Stimulated activated CD4-positive, alpha-beta T cell treated with anti-CD3 and anti-CD28 coated beads, TNF-alpha, amount 100 ng/mL, for 4 hours (primary cell): Measurements from ENCODE around the gene SMIM43.
"Not testable (repeated sequence)": the region's sequence is repeated elsewhere in the genome, so short reads cannot be mapped to it uniquely, and the experiment has no call there.

ENCODE experiments used
- DNase-seq, 3 experiments: peaks; one replicate each; pipeline ENCODE4 v3.0.0-alpha.2; 2020; ENCODE audit warnings: low read depth in 3 of 3

SMIM43 gene

DNA sequence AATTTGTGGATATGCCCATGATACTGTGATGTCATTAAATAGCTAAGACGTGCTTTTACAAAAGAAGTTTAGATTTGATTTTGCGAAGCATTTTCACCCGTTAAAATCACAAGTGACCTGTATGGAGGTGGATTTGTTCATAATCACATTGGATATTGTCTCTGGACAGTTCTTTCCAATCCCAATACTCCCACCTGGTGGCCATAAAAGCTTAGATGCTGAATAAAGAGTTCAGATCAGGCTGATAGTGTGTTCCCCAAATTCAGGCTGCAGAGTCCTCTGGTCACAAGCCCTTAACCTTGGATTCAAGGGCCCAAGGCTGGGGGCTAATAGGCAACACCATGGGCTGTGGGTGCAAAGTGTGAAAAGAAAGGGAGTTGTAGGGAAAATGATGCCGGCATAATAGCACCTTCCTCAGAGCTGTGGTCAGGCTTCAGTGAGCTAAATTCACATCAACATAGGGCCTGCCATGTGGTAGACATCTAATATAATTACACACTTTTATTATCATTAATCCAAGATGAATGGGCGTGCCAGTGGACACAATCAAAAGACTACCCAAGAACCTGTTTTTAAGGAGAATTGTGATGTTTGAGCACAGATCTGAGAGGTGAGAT is 28.1 kb downstream of the SMIM43 start:
- no peak for DNase-seq

DNA sequence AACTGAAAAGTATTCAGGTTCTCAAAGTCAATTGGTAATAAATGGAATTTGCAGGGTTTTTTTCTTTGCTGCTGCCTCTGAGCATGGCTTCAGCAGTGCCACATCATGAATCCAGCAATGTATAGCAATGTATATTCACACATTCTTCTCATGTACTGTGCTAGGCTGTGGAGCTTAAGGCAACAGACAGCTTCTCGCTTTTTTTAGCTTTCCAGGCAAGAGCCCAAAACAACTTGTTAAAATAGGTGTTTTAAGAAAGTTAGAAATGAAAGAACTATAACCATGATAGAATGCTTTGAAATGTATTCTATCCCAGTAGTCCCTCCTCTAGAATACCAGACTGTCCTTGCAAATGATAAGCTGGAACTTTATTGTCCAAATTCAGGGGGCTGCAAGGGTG is 30.4 kb downstream of the SMIM43 start:
- DNase-seq: no peak

- no peak for DNase-seq
Observed at GRCh38 chr4:121733942-121734341, 31.0 kb downstream of the SMIM43 start.

GRCh38 chr4:121729753-121730152 is 35.2 kb downstream of the SMIM43 start:
- DNase-seq: not testable (repeated sequence)

DNA sequence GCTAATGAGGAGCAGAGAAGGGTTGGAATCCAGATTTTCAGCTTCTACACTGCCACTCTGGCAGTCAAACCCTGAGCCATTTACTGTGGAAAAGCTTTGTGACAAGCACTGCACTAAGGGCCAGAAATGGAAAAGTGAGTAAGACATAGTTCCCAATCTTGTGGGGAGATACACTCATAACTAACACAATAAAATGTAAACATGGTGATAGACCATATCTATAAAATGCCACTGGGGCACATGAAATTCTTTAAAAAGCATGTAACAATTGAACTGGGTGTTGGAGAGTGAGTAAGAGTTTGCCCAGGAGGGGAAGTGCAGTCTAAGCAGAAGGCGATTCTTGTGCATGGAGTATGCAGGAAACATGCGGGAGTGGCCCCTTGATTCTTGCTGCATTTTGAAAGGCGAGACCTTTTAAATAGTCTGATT is 36.2 kb downstream of the SMIM43 start:
- no peak for DNase-seq

DNA sequence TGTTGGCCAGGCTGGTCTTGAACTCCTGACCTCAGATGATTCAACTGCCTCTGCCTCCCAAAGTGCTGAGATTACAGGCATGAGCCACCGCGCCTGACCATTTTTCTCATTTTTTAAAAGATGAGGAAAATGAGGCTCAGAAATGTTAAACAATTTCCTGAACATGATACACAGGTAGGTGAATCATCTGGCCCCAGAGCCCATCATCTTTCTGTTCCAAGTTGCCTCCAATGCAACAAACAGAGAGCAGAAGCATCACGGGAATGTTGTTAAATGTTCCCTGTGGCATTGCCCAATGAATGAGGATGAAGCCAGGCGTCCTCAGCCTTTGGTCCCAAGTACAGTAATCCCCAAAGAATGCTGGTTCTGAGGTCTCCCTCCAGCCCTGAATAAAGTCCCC is 36.9 kb downstream of the SMIM43 start:
- no peak for DNase-seq

DNA sequence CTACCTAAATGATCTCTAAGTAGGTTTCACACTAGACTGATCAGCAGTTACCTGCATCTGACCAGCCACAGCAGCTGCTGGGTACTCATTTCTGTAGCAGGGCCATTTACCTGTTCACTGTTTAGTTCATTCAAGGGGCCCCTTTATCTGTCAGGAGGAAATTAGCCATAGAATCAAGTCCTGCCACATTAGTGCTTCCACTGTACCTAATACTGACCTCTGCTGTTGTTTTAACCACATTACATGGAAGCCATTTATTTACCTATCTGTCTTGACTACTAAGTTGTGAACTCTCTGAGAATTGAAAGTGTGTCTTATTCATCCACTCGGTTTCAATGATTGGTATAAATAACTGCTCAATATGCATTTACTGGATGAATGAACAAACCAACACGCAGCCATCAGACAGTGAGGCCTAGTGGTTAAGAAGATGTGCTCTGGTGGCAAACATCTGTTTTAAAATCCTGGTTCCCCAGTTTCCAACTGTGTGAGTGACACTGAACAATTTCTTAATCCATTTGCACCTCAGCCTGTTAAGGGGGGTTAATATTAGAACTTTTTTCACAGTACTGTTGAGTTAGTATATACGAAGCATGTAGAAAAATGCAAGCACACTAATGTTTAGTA is 38.2 kb downstream of the SMIM43 start:
- DNase-seq: no peak

- DNase-seq: no peak
Observed at GRCh38 chr4:121724671-121725070, 40.3 kb downstream of the SMIM43 start.

DNA sequence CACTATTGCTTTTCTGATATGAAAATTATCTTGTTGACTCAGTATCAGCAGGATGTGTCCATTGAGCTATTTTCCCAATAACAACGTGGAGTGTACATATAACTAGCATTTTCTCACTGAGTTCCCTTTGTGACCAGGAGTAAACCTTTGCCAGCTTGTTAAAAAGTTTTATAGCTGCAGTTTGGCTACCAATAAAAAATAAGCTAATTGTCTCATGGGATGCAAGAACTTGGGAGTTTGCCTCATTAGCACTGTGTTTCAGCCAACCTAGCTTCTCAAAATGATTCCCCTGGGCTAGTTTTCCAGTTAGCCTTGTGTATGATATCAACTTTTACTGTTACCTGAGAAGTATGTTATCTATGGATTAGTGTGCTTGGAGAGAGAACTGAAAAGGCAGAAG is 43.3 kb downstream of the SMIM43 start:
- DNase-seq: no peak

- no peak for DNase-seq
Observed at GRCh38 chr4:121720109-121720508, 44.9 kb downstream of the SMIM43 start.

DNA sequence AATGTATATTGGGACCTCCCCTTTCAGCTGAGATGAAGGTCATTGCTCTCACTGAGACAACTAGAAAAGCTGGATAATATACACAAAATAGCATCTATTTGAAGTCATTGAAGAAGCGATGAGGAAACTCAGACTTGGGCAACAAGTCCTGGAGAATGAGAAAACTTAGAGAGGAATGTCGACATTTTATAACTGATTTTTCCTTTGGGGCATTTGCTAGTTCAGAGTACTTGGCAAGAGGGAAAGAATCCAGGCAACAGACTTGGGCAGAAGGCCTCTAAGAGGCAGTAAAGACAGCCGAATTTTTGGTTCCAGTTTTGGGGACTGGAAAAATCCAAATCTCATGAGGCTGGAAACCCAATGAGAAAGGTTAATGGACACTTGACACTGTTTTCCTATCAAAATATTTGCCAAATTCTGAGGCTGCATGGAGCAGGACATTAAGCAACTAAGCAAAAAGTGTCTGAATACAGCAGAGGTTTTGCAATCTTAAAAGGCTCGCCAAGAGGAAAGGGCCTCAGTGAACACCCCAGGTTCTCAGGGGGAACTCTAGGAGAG is 47.2 kb downstream of the SMIM43 start:
- no peak for DNase-seq

DNA sequence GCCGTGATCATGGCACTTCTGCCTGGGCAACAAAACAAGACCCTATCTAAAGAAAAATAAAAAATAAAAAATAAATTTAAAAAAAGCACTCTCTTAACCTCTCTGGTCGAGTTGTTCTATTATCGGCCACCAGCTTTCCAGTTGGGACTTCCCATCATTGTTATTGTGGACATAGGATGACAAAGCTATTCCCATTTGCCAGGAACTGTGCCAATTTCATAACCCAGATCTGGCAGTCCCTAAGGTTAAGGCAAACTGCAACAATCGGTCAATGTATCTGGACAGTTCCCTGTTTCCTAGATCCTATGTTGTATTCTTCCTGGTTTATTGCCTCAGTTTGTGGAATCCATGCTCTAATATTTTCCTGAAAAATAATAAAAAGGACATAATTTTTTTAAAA is 50.4 kb downstream of the SMIM43 start:
- no peak for DNase-seq

- DNase-seq: no peak
Observed at GRCh38 chr4:121712783-121713182, 52.2 kb downstream of the SMIM43 start.

DNA sequence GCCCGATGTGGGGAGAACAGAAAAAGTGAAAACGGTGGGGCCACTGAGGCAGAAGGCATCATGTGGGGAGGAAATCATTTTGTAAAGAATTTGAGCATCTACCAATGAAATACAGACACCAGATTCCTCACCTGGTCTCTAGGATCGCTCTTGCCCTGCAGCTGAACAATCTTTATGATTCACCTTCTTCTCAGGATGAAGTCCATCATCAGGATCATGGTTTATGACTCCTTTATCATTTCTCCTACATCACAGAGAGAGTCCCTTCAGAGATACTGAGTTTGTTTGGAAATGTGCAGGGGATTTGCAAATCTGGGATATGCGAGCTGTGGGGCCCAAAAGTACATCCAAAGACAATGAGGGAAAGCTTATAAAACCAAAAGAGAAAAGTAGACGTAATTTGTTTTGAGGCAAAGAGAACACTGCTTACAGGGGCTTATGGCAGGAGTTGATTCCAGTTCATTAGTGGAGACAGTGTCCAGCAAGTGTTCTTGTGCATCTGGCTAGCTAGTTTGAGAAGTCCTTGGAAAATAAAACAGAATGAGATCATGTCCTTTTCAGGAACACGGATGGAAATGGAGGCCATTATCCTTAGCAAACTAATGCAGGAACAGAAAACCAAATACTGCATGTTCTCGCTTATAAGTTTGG is 52.8 kb downstream of the SMIM43 start:
- no peak for DNase-seq

GRCh38 chr4:121711263-121712000 is 53.5 kb downstream of the SMIM43 start:
- no peak for DNase-seq

DNA sequence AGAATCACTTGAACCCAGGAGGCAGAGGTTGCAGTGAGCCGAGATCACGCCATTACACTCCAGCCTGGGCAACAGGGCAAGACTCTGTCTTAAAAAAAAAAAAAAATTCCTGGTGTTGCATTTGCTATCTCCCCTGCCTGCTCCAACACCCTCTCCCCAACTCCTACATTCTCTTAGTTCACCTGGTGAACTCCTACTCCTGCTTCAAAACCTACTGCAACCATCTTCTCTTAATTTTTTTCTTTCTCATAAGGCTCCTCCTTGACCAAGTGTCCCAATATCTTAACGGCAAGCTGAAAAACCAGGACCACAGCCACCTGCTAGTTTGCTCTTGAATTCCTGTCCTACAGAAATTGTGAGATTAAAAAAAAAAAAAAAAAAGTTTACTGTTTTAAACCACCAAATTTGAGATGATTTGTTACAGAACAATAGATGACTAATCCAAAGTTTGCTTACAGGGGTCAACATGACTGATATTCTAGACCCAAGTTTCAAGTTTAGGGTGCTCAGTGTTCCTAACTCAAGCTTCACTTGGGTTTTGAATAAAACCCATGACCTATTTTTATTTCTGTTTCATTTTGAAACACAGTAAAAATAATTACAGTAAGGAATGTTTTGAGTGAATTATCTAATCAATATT is 55.1 kb downstream of the SMIM43 start:
- DNase-seq: no peak
